T-helper 22 cell (primary cell): ENCODE measurements around the gene FRMD4A.
"Not testable (repeated sequence)": the region's sequence is repeated elsewhere in the genome, so short reads cannot be mapped to it uniquely, and the experiment has no call there.

Experiments used
- DNase-seq: peaks from one replicate; pipeline ENCODE4 v3.0.0-alpha.2; 2020; ENCODE audit warnings: low read depth

Gene FRMD4A

GRCh38 chr10:13787015-13787421, 543.7 kb downstream of the FRMD4A start:
- peak; percentile 79 for DNase-seq

GRCh38 chr10:13784067-13784466, 546.7 kb downstream of the FRMD4A start:
- DNase-seq = no peak

DNA sequence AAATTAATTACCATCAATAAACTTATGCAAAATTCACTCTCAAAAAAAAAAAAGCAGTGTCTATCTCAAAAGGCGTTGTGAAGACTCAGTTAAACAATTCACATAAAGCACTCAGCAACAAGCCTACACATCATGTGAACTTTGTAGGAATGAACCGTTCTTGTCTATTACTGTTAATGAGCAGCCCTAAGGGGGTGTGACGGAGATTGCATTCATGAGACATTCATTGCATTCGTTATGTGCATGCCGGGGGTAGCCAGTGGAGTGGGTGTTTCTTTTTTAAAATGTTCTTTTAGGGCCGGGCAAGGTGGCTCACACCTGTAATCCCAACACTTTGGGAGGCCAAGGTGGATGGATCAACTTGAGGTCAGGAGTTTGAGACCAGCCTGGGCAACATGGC, 551.0 kb downstream of the FRMD4A start:
- DNase-seq = no peak

DNA sequence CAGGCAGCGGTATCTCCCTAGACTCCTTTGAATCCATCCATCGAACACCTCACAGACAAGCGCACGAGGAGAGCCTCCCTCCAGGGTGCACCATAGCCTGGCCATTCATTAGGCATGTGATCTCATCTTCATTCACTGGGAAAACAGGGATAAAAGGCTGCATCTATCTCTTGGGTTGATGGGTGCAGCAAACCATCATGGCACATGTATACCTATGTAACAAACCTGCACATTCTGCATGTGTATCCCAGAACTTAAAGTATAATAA, 552.1 kb downstream of the FRMD4A start:
- DNase-seq = not testable (repeated sequence)

GRCh38 chr10:13776861-13777311, 553.8 kb downstream of the FRMD4A start:
- no peak for DNase-seq

- no peak for DNase-seq
Observed at GRCh38 chr10:13775786-13776775, 554.6 kb downstream of the FRMD4A start.

GRCh38 chr10:13774303-13774893, 556.3 kb downstream of the FRMD4A start:
- no peak for DNase-seq

GRCh38 chr10:13773496-13774170, 557.1 kb downstream of the FRMD4A start:
- no peak for DNase-seq

DNA sequence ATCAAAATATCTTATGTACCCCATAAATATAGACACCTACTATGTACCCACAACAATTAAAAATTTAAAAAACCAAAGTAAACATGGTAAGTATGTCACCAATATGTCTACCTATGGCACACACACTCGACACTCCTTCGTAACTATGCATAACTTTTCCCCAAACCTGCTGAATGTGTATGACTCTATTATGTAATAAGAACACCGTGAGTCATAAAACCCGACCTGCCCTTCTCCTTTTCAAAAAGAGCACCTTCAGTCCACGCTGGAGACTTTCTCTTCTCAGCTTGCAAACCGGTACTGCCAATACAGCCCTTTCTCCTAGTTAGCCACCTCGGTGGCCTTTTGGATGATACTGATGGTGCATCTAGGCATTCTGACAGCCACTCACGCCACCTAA, 557.7 kb downstream of the FRMD4A start:
- no peak for DNase-seq

- DNase-seq = no peak
Observed at GRCh38 chr10:13771992-13772391, 558.7 kb downstream of the FRMD4A start.

DNA sequence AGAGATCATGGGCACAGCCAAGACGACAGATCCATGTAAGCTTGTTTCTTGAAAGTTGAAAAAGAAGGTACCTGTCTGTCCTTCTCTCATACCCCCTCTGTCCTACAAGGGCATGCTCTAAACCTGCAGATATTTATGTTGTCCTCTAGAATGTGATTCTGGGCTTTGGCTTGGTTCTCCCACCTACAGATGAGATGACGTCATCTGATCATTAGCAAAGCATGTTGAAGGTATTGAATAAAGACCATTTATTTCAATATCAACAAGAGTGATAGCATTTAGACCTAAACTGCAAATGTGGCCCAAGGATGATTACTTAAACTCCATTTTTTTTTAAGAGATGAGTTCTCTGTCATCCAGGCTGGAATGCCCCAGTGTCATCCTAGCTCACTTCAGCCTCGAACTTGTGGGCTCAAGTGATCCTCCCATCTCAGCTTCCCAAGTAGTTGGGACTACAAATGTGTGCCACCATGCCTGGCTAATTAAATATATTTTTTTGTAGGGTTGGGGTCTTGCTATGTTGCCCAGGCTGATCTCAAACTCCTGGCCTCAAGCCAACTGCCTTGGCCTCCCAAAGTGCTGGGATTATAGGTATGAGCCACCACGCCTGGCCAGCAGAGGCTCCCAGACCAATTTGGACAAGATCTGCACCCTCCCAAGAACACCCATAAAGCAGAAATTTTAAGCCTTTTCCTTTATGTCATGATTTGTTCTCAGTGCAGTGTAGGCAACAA, 559.8 kb downstream of the FRMD4A start:
- DNase-seq = no peak

DNA sequence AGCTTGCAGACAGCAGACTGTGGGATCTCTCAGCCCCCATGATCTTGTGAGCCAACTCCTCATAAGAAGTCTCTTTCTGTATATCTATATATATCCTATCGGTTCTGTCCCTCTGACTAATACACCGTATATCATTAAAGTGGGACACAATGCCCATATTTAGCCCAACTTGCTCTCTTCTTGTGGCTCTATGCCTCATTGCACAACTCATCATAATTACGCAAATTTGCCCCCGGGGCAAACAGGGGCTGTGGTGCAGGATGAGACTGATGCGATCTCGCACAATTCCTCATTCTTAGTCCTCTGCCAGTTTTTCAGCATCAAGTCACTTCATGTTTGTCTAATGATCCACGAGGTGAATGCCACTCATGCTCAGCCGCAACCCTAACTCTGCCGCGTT, 560.8 kb downstream of the FRMD4A start:
- DNase-seq = no peak

DNA sequence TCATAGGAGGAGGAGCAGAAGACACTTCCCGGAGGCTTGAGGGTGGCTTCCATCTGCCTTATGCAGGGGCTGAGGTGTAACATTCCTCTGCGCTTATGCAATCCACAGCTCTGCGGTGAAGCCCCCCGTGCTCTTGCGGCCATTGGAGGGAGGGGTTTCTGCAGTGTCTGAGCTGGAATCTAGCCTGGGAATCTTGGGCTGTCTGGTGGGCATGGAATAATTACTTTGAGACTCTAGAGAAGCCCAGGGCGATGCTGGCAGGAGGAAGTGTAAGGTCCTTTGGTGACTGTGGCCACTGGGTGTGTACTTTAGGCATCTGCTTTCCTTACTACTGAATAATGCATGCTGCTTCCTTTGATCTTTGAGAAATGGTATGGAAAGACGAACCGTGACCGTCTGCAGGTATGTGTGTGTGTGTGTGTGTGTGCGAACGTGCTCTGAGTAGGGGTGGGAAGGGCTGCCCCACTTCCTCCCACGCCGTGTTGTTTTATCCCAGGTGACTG, 563.0 kb downstream of the FRMD4A start:
- DNase-seq = no peak

DNA sequence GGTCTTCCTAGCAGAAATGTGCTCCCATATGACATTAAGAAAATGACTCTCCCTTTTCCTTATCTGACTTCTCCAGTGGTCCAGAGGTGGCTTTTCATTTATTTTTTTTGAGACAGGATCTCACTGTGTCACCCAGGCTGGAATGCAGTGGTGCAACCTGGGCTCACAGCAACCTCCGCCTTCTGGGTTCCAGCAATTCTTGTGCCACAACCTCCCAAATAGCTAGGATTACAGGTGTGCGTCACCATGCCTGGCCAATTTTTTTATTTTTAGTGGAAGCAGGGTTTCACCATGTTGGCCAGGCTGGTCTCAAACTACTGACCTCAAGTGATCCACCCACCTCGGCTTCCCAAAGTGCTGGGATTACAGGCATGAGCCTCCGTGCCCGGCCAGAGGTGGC, 563.6 kb downstream of the FRMD4A start:
- not testable (repeated sequence) for DNase-seq

DNA sequence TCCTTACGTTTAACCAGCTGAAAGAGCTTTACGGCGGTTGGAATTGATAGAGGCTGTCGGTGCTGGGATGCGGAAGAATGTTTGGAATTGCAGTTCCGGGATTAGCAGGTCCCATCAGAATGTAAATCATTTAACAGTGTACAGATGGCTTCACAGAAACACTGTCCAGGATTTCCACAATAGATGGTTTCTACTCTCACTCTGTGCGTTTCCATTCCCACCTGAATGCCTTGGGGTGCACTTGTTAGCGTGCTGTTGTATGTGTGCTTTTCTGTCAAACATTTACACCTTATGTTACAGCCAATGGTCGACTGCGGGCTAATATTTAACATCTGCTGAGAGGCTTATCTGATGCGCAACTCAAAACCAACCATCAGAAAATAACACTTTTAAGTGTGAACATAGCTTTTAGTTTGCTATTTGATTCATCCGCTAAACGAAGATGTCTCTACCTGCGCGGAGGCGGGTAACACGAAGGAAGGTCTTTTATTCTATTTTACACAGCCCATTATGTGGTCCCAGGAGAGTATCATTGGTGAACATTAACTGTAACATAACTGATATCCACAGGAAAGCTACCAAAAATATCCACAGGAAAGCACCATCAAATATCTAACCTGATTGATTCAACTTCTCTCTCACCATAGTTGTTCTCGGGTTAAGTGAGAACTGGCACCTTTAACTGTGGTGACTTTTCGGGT, 564.9 kb downstream of the FRMD4A start:
- DNase-seq = no peak

- DNase-seq = no peak
Observed at GRCh38 chr10:13761490-13762091, 569.1 kb downstream of the FRMD4A start.

DNA sequence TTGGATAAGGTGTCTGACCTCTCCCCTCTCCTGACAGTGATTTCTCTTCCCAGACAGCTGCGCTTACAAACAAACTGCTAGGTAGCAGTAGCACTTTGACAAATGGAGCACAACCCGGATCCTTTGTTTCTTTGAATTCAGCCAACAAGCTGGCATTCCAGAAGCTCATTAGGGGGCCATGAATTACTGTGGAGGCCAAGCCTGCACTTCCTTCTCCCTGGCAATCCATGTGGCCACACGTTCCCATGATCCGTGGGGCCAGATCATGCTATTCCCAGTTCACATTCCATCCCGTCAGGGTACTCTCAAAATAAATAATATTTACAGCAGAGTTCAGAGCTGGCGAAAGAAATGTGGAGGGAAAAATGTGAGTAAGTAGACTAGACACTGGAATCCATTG, 571.6 kb downstream of the FRMD4A start:
- no peak for DNase-seq

DNA sequence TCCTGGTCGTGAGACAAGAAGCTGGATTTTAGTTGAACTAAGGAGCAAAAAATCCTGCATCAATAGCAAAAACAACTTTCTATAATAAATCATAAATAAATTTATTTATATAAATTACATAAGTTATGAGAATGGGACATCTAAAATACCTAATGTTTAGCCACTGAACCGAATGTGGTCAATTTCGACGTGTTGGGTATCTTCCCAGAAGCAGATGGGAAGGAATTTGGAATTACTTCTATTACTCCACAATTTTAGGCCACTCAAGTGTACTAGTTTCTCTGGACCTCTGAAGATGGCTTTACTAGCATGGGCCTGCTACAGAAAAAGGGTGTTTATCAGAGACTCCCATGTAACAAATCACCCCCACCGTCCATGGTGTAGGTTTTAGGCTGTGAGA, 572.0 kb downstream of the FRMD4A start:
- no peak for DNase-seq

DNA sequence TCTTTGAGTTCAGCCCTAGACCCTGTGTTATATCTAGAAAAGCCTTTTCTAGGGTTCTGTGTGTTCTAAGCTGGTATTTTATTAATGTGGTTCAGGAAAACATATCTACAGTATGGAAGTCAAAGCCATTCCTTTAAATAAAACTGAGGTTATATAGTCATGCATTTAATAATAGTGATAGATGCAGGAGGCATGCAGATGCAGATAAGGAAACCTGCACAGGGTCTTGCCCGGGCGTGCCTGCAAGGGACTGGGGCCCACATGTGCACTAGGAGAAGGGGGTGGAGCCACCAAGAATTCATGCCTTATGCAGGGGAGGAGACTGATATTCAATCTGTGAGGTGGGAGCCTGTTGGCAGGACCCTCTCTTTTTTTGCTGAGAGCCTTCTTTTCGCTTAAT, 572.4 kb downstream of the FRMD4A start:
- DNase-seq = no peak

- no peak for DNase-seq
Observed at GRCh38 chr10:13754277-13754676, 576.4 kb downstream of the FRMD4A start.

- DNase-seq = no peak
Observed at GRCh38 chr10:13751191-13751764, 579.4 kb downstream of the FRMD4A start.
